GM12801 (cell line): ENCODE data around the gene TRABD2B.

Source experiments
- TF ChIP-seq, protein P1 (sequence below): IDR thresholded peaks from one replicate; pipeline ENCODE4 v1.5.1; 2011; ENCODE audit warnings: control low read depth; ENCODE audit not compliant: insufficient read length; ENCODE audit errors: extremely low read depth

TRABD2B gene

DNA sequence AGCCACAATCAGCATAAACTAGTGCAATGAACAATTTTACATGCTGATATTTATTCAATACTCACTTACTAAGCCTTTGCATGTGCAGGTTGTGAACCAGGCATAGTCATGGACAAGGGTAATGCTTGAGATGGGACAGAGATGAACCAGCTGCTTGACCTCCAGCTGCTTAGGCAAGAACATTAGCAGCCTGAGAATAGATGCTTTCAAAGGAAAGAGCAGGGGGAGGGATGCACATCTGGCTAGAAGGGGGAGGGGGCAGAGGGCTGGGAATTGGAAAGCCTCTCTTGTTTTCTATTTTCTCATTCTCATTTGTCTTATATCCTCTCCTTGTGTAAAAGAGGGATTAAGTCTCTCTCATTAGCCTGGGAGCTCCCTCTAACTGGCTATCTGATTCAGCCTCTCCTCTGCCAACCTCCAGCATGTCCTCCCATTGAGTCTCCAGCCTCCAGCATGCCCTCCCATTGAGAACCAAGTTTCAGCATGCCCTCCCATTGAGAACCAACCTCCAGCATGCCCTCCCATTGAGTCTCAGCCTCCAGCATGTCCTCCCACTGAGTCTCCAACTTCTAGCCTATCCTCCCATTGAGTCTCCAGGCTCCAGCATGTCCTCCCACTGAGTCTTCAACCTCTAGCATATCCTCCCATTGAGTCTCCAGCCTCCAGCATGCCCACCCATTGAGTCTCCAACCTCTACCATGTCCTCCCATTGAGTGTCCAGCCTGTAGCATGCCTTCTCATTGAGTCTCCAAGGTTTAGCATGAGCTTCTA, 38.4 kb upstream of the TRABD2B start:
- TF ChIP-seq, protein P1, sequence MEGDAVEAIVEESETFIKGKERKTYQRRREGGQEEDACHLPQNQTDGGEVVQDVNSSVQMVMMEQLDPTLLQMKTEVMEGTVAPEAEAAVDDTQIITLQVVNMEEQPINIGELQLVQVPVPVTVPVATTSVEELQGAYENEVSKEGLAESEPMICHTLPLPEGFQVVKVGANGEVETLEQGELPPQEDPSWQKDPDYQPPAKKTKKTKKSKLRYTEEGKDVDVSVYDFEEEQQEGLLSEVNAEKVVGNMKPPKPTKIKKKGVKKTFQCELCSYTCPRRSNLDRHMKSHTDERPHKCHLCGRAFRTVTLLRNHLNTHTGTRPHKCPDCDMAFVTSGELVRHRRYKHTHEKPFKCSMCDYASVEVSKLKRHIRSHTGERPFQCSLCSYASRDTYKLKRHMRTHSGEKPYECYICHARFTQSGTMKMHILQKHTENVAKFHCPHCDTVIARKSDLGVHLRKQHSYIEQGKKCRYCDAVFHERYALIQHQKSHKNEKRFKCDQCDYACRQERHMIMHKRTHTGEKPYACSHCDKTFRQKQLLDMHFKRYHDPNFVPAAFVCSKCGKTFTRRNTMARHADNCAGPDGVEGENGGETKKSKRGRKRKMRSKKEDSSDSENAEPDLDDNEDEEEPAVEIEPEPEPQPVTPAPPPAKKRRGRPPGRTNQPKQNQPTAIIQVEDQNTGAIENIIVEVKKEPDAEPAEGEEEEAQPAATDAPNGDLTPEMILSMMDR, result no peak

DNA sequence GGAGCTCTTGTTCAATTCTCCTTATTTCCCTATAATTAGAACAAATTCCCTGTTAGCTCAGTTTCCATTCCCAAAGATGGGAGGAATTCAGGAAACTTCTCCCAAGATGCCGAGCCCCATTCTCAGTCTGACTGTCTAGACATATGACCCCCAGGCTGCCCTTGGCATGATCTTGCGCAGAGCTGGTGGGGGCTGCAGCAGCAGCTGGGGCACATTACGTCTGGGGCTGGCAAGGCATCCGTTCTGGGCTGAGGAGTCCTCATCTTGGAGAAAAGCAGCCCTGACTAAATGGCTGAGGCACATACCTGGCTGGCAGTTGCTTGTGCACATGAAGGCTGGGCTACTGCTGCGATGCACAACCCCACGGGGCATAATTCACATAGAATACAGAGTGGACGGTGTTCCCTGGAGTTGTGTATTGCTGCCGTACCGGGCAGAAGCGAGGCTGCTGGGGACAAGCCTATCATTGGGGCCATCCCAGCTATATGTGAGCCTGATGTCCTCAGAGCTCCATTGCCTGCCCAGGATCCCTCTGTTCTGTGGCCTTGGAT, 36.4 kb upstream of the TRABD2B start:
- TF ChIP-seq, protein P1, result no peak

DNA sequence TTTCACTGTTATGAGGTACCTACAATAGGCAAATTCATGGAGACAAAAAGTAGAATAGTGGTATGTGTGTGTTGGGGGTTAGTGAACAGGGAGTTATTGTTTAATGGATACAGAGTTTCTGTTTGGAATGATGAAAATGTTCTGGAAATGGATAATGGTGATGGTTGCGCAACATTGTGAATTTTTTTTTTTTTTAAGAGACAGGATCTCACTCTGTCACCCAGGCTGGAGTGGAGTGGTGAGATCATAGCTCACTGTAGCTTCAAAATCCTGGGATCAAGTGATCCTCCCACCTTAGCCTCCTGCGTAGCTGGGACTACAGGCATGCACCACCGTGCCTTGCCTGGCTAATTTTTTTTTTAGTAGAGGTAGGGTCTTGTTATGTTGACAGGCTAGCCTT, 34.5 kb upstream of the TRABD2B start:
- TF ChIP-seq, protein P1, result no peak

DNA sequence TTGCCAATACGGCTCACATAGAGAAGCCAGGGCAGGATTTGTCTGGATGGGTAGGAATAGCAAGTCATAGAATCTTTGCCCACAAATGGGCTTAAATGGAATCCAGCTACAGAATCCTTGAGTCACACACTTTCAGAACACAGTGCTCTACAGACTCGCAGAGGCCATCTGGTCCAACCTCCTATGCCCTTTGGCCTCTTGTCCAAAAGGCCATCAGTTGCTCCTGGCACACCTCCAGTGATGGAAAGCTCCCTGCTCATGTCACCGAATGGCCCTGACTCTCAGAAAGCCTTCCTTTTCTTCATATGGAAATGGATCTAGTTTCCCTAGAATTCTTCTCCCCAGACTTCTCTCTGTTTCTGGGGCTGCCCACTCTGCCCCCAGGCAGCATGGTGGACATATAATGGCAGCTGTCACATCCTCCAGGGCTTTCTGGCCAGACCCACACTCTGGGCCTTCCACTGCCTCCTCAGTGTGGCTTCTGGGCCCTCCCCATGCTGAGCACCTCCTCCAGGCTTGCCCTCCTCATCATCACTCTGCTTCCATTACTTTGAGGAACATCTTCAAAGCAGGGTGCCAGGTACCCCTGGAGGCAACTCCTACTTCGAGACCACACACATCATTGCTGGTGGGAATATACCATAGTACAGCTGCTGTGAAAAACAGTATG, 33.6 kb upstream of the TRABD2B start:
- TF ChIP-seq, protein P1, result no peak

DNA sequence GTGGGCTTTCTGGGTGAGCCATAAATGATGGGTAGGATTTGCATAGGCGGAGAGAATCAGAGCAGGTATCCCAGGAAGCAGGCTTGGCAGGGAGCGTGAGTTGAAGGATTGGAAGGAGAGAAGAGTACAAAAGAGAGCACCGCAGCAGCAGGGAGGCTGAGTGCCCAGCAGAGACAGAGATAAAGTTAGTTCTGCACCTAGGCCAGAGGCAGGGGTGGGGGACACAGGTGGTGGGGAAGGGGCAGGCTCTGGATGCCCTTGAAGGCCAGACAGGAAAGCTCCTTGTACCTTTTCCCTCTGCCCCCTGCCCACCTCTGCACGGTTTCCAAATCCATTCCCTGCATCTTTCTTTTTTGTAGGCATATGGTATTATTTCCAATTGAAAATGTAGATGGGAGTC, 33.0 kb upstream of the TRABD2B start:
- TF ChIP-seq, protein P1, result no peak

DNA sequence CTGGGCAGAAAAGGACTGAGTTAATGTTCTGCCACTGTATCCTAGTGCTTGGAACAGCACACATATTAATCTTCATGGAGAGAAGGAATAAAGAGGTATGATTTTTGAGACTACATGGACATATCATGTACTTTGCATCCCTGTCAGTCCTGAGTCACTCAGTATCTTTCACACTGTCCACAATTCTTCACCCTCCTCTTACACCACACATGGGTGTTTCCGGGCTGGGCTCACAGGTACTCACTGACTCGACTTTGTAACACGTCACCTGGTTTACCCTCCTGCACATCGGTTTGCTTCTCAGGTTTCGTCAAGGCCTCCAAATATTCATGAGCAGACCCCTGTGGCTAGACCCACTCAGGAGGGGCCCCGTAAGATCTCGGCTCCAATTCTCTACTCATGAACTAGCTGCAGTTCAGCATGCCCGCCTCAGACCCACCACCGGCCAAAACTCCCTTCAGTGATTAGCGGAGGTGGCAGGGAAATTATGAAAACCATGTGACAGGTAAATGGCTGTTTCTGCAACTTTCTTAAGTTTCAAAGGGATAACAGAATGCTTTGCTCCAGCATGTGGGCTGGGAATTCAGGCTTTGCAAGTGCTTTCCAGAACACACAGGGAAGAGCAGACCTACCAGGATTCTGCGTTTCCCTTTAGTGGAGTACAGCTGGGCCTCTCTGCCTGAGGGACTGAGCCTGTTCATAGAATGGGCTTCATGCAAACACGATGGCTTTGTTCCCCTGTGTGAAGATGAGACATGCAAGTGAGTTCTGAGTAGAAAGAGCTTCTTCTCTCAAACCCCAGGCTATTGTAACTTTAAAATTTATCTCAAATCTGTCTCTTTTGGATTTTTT, 31.3 kb upstream of the TRABD2B start:
- TF ChIP-seq, protein P1, result no peak

DNA sequence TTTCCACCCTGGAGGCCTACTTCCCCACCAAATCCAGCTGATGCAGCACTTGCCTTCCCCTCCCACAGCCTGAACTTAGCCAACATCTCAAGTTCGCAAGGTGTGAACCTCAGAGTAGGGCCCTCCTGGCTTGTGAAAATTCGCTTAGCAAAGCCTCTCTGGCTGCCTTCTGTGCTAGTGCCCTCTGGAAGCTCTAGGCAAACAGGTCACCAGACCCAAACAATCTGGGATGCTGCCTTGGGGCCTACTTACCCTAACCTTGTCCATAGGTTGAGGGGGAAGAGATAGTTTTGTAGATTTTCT, 30.3 kb upstream of the TRABD2B start:
- TF ChIP-seq, protein P1, result no peak
